Activated naive CD8-positive, alpha-beta T cell treated with anti-CD3 and anti-CD28 coated beads, Interleukin-2, amount 50 U/mL, for 24 hours (primary cell): ENCODE results near the gene LRP1.

Source experiments
- ATAC-seq: fragments of 150-1000 bp; cut with Tn5 transposase; one replicate; pipeline ENCODE4 v1.10.0; 2021
- DNase-seq: peaks from one replicate; pipeline ENCODE4 v3.0.0; 2021
- H3K27ac Mint-ChIP-seq: one replicate; pipeline ENCODE4 v1.8.0; 2021; ENCODE audit warnings: mild to moderate bottlenecking, mixed read lengths
- H3K27me3 Mint-ChIP-seq: one replicate; pipeline ENCODE4 v1.8.0; 2021; ENCODE audit warnings: mixed read lengths
- H3K36me3 Mint-ChIP-seq: one replicate; pipeline ENCODE4 v1.8.0; 2021; ENCODE audit warnings: low read depth, mixed read lengths
- H3K4me1 Mint-ChIP-seq: one replicate; pipeline ENCODE4 v1.8.0; 2021; ENCODE audit warnings: mixed read lengths
- H3K4me3 Mint-ChIP-seq: one replicate; pipeline ENCODE4 v1.8.0; 2021; ENCODE audit warnings: mild to moderate bottlenecking, moderate library complexity, mixed read lengths
- H3K9me3 Mint-ChIP-seq: one replicate; pipeline ENCODE4 v1.8.0; 2021; ENCODE audit warnings: mixed read lengths

The LRP1 gene

DNA sequence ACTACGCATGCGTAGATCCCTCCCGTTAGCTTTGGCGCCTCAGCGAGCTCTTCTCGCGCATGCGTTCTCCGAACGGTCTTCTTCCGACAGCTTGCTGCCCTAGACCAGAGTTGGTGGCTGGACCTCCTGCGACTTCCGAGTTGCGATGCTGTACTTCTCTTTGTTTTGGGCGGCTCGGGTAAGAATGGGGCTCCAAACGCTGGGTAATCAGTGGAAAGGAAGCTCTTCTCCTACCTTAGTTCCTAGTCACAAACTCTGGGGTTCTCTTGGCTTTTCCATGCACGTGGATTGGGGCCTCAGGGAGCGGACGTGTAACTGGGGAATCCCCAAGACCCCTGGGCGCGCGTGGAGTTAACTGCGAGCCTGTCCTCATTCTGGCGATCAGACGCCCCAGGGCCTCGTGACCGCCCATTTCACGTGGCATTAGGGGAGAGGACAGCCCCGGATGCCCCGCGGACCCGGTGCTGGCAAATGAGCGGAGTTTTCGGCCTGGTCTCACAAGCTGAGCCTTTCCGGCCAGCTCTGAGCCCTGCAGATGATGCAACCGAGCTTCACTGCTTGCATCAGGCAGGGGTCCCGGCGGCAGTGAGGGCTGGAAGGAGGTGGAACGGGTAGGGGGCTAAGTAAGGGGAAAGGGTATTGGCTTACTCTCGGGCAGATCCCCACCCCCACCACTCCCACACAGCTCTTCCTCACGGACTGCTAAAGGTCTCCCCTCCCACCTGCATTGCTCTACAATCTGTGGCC is 101.5 kb downstream of the LRP1 start, which contains the start of gene SHMT2:
Gene SHMT2 (plus strand): TSS at position 78 of the 747 bp plus-strand sequence. CDS start 68 bp downstream, at position 146.
- ATAC-seq = peak; percentile 51
- Mint-ChIP-seq H3K36me3 (peaks cover 49% of the 10 kb centered on the region), H3K4me1 (peaks cover 76% of the 10 kb centered on the region)

DNA sequence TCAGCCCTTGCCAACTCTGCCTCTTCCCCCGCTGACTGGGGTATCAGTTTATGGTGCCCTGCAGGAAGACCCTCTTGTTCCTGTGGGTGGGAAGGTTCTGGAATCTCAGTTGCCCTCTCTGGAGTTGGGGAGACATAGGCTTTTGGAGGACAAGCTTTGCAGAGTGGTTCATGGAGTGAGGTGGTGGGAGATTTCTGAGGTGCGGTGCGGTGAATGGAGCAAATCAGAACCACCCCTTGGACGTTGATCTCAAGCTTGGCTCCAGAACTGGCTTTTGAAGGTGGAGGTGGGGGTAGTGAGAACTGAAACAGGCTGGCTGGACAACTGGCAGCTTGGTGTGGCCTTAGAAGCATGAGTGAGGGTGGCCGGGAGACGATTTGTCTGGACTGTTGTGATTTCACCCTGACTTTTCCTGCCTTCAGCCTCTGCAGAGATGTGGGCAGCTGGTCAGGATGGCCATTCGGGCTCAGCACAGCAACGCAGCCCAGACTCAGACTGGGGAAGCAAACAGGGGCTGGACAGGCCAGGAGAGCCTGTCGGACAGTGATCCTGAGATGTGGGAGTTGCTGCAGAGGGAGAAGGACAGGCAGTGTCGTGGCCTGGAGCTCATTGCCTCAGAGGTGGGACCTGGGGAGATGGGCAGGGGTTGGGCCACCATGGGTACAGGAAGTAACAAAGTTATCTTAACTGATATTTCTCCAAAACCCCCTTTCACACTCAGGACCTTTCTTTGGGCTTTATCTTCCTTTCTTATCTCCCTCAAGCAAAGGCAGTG is 102.3 kb downstream of the LRP1 start:
- peaks cover 74% of the 10 kb centered on the region for H3K4me1 Mint-ChIP-seq
- H3K27ac Mint-ChIP-seq = peak overlapping the region; percentile 98
- H3K9me3 Mint-ChIP-seq = no peaks in the 10 kb centered on the region
- DNase-seq = no peak
- no peak for ATAC-seq
- H3K27me3 Mint-ChIP-seq = peaks cover 19% of the 10 kb centered on the region
- peak overlapping the region; percentile 96 for H3K4me3 Mint-ChIP-seq
- H3K36me3 Mint-ChIP-seq = peaks cover 49% of the 10 kb centered on the region

More for the DNA sequence above, 101.5 kb downstream of the LRP1 start, which contains the start of gene SHMT2:
- Mint-ChIP-seq H3K9me3 (no peaks in the 10 kb centered on the region), H3K4me3 (peak within 1 kb of the TSS; percentile 96), H3K27ac (peak within 1 kb of the TSS; percentile 98), H3K27me3 (peaks cover 24% of the 10 kb centered on the region)
- DNase-seq = peak; percentile 95

DNA sequence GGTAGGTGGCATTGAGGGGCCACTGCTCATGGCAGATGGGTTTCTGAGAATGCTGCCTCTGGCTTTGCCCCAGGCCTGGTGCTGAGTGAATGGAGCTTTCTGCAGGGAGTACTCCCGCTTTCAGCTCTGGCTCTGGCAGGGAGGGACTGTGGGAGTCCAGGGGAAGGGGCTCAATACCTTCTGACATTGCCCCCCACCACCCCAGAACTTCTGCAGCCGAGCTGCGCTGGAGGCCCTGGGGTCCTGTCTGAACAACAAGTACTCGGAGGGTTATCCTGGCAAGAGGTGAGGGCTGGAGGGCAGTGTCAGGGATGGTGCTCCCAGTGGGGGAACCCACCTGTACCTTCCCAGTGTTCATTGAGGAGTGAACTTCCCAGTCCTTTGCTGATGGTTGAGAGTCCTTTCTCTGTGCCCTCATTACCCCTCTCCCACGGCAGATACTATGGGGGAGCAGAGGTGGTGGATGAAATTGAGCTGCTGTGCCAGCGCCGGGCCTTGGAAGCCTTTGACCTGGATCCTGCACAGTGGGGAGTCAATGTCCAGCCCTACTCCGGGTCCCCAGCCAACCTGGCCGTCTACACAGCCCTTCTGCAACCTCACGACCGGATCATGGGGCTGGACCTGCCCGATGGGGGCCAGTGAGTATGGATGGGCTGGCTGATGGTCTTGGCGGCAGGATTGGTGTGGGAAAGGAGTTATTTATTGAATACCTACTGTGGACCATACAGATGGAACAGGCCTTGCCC is 103.2 kb downstream of the LRP1 start:
- Mint-ChIP-seq H3K36me3 (peaks cover 49% of the 10 kb centered on the region), H3K4me1 (peaks cover 72% of the 10 kb centered on the region), H3K9me3 (no peaks in the 10 kb centered on the region)

DNA sequence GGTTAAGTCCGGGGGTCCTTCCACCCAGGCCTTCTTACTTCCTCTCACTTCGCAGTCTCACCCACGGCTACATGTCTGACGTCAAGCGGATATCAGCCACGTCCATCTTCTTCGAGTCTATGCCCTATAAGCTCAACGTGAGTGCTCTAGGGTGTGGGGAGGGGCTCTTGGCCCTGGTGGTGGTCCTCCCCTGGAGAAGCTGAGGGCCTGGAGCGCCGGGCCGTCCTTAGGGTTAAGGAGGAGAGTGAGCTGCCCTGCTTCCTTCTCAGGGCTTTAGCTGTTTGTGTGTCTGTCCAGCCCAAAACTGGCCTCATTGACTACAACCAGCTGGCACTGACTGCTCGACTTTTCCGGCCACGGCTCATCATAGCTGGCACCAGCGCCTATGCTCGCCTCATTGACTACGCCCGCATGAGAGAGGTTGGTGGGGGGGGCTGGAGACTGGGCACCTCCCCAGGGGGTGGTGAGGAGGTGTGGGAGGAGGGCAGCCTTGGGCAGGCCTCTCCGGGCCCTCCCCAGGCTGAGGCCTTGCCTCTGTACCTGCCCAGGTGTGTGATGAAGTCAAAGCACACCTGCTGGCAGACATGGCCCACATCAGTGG is 104.0 kb downstream of the LRP1 start:
- ATAC-seq (no peak), DNase-seq (no peak)
- Mint-ChIP-seq H3K4me3 (peak overlapping the region; percentile 96), H3K9me3 (no peaks in the 10 kb centered on the region), H3K36me3 (peaks cover 49% of the 10 kb centered on the region), H3K27ac (no peak overlapping the region), H3K4me1 (peaks cover 72% of the 10 kb centered on the region), H3K27me3 (peaks cover 11% of the 10 kb centered on the region)

More for the DNA sequence above, 103.2 kb downstream of the LRP1 start:
- no peak for ATAC-seq
- H3K27me3 Mint-ChIP-seq = peaks cover 10% of the 10 kb centered on the region
- H3K27ac Mint-ChIP-seq = peak overlapping the region; percentile 98
- no peak for DNase-seq
- H3K4me3 Mint-ChIP-seq = peak overlapping the region; percentile 96

DNA sequence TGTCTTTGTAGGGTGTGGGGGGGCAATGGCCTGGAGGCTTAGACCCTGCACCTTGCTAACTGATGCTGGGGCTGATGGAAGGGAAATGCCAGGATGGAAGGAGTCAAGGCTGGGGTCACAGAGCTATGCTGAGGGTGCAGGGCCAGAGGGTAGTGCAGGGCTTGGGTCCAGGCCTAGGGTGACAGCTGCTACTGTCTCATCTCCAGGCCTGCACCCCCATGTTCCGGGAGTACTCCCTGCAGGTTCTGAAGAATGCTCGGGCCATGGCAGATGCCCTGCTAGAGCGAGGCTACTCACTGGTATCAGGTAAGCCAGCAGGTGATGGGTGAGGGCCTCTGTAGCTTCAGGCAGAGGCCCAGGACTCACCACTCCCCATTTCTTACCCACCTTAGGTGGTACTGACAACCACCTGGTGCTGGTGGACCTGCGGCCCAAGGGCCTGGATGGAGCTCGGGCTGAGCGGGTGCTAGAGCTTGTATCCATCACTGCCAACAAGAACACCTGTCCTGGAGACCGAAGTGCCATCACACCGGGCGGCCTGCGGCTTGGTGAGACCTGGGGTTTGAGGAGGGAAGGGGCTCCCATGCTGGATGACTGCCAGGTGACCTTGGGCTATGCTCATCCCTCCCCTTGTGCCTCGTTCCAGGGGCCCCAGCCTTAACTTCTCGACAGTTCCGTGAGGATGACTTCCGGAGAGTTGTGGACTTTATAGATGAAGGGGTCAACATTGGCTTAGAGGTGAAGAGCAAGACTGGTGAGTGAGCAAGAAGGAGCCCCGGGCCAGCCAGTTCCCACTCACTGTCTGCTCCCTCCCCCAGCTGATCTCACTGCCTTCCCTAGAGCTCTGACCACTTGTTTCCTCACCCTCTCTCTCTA is 105.3 kb downstream of the LRP1 start:
- peaks cover 49% of the 10 kb centered on the region for H3K36me3 Mint-ChIP-seq
- no peak overlapping the region for H3K4me3 Mint-ChIP-seq
- ATAC-seq (no peak), DNase-seq (no peak)
- peak overlapping the region; percentile 56 for H3K27ac Mint-ChIP-seq
- H3K9me3 Mint-ChIP-seq = no peaks in the 10 kb centered on the region
- H3K4me1 Mint-ChIP-seq = peaks cover 72% of the 10 kb centered on the region
- peaks cover 17% of the 10 kb centered on the region for H3K27me3 Mint-ChIP-seq

DNA sequence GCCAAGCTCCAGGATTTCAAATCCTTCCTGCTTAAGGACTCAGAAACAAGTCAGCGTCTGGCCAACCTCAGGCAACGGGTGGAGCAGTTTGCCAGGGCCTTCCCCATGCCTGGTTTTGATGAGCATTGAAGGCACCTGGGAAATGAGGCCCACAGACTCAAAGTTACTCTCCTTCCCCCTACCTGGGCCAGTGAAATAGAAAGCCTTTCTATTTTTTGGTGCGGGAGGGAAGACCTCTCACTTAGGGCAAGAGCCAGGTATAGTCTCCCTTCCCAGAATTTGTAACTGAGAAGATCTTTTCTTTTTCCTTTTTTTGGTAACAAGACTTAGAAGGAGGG is 105.9 kb downstream of the LRP1 start:
- Mint-ChIP-seq H3K4me3 (no peak overlapping the region), H3K9me3 (no peaks in the 10 kb centered on the region), H3K27ac (peak overlapping the region; percentile 56), H3K4me1 (peaks cover 70% of the 10 kb centered on the region), H3K27me3 (peaks cover 21% of the 10 kb centered on the region), H3K36me3 (peaks cover 49% of the 10 kb centered on the region)
- no peak for ATAC-seq
- no peak for DNase-seq

DNA sequence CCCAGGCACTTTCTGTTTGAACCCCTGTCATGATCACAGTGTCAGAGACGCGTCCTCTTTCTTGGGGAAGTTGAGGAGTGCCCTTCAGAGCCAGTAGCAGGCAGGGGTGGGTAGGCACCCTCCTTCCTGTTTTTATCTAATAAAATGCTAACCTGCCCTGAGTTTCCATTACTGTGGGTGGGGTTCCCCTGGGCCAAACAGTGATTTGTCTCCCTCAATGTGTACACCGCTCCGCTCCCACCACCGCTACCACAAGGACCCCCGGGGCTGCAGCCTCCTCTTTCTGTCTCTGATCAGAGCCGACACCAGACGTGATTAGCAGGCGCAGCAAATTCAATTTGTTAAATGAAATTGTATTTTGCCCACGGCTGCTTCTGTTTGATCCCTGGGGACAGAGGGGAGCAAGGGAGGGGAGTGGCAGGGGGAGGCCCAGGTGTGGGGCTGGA is 106.3 kb downstream of the LRP1 start:
- peak overlapping the region; percentile 56 for H3K27ac Mint-ChIP-seq
- H3K4me1 Mint-ChIP-seq = peaks cover 68% of the 10 kb centered on the region
- no peak overlapping the region for H3K4me3 Mint-ChIP-seq
- peaks cover 22% of the 10 kb centered on the region for H3K27me3 Mint-ChIP-seq
- peaks cover 48% of the 10 kb centered on the region for H3K36me3 Mint-ChIP-seq
- DNase-seq (no peak), ATAC-seq (no peak)
- H3K9me3 Mint-ChIP-seq = no peaks in the 10 kb centered on the region

DNA sequence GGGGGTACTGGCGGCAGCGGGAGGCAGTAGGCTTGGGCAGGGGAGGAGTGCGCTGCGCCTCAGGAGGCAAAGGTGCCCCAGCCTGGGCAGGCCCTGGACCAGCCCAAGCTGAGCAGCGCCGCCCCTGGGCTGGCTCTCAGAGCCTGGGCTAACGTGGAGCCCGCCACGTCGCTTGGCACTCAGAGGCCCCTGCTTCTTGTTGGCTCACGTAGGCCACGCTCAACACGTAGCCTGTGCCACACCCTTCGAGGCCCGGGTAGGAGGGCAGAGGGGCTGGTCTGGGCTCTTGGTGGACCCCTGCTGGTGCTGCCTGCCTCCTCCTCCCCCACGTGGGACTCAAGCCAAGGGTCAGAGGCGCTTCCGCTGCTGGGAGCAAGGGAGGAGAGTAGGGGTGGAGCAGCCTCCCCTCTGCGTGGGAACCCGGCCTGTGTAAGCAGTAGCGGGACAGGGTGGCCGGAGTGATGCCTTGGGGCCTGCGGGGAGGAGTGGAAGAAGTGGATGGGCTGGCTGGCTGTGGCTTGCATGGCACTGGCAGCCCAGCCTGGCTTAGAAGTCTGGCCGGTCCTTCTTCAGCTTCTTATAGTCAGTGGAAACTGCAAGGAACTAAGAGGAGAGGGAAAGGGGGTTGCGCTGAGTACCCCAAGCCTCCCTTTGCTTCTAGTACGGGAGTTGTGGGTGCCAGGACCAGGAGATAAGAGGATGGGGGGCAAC is 106.9 kb downstream of the LRP1 start:
- Mint-ChIP-seq H3K4me3 (no peak overlapping the region), H3K36me3 (peaks cover 44% of the 10 kb centered on the region), H3K9me3 (no peaks in the 10 kb centered on the region), H3K27ac (peak overlapping the region; percentile 27), H3K27me3 (peaks cover 23% of the 10 kb centered on the region), H3K4me1 (peaks cover 68% of the 10 kb centered on the region)
- DNase-seq (no peak), ATAC-seq (no peak)

DNA sequence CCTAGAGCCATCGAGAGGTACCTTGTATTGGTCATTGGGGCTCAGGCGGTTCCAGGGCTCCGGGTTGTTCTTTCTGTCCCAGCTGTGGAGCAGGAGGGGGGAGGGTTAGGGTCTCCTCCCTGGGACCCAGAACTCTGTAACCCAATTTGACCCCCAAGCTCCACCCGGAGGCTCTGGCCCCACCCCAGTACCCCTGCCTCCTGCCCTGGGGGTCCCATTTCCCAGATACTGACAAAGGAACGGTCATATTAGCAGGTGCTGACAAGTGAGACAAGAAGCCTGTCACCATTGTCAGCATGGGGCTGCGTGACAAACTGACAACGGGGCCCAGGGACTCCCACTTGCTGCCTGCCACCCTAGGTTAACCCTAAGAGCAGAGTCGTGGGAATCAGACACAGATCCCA is 107.4 kb downstream of the LRP1 start:
- DNase-seq (no peak), ATAC-seq (peak; percentile 4)
- peaks cover 67% of the 10 kb centered on the region for H3K4me1 Mint-ChIP-seq
- H3K27me3 Mint-ChIP-seq = peaks cover 29% of the 10 kb centered on the region
- peak overlapping the region; percentile 27 for H3K27ac Mint-ChIP-seq
- H3K36me3 Mint-ChIP-seq = peaks cover 38% of the 10 kb centered on the region
- no peak overlapping the region for H3K4me3 Mint-ChIP-seq
- no peaks in the 10 kb centered on the region for H3K9me3 Mint-ChIP-seq

DNA sequence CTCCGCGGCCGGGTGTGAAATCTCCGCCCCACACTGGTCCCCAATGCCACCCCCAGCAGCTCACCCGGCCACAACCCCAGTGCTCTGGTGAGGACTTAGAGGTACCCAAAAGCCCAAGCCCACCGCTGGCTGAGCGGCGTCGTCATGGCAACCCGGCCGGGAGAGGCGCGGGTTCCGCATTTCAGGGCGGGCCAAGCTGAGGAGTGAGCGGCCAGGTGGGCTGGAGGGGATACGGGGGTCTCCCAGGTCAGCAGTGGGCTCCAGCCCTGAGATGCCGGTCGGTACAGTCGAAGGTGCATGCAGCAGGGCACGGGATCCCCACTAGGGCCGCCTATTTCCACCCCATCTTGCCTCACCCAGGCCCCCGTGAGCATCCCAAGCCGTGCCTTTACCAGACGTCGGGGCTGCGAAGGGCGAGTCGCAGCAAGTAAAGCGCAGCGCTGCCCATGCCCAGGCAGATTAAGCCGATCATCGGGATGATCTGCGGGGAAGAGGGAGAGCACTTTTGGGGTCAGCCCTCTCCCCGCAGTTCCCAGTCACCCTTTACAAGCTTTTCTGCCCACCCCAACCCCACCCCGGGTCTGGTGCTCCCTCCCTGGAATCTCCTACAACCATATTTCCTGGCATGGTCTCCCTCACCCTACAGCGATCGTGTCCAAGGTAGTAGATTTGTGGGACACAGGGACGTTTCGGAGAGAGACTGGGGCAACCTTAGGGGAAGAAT is 108.1 kb downstream of the LRP1 start:
- peak; percentile 0 for ATAC-seq
- peaks cover 32% of the 10 kb centered on the region for H3K36me3 Mint-ChIP-seq
- no peak overlapping the region for H3K27ac Mint-ChIP-seq
- no peak overlapping the region for H3K4me3 Mint-ChIP-seq
- peak; percentile 40 for DNase-seq
- peaks cover 35% of the 10 kb centered on the region for H3K27me3 Mint-ChIP-seq
- H3K4me1 Mint-ChIP-seq = peaks cover 67% of the 10 kb centered on the region
- no peaks in the 10 kb centered on the region for H3K9me3 Mint-ChIP-seq

DNA sequence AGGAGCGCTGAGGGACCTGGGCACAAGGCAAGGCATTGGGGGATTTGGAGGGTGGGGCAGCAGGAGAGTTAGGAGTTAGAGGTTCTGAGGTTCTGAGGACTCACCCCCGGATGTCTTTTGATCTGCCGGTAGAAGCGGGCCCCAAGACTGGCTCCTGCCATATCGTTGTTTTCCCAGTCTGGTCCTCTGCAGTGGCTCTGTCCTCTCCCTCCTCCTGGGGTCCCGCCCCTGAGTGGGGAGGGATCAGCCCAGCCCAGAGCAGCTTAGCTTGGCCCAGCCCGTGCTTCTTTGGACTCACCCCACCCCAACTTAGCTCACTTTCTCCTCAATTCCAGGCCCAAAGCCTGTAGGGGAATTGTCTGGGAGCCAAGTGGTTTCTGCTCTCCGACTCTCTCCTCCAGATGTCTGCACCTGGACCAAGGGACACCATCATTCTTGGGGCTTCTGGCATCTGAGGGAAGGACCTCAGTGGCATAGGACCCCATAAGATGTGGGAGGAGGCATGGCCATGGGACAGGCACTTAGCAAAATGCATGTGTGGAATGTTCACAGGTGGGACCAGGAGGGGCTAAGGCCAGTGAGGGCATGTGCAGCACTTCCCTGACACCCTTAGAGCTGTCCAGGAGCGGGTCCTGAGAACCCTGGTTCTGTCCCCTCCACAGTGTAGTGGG is 108.8 kb downstream of the LRP1 start:
- no peak overlapping the region for H3K27ac Mint-ChIP-seq

DNA sequence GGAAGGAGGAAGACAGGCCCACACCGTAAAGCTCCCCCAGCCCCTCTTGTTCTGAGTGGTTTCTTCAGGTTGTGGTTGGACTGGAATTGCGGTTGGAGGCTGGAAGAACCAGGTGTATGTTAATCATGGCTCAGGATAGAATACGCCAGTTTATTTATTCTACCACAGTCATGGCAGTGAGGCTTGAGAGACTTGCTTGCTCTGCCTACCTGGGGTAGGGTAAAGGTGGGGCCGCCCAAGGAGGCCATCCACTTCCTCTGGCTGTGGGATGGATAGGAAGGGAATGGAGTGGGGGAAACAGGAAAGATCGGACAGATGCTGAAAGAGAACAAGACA is 109.3 kb downstream of the LRP1 start:
- no peak overlapping the region for H3K27ac Mint-ChIP-seq
- peak overlapping the region; percentile 41 for H3K4me3 Mint-ChIP-seq
- DNase-seq (no peak), ATAC-seq (no peak)
- H3K27me3 Mint-ChIP-seq = peaks cover 46% of the 10 kb centered on the region
- H3K36me3 Mint-ChIP-seq = peaks cover 22% of the 10 kb centered on the region
- peaks cover 68% of the 10 kb centered on the region for H3K4me1 Mint-ChIP-seq
- no peaks in the 10 kb centered on the region for H3K9me3 Mint-ChIP-seq

More for the DNA sequence above, 108.8 kb downstream of the LRP1 start:
- Mint-ChIP-seq H3K27me3 (peaks cover 42% of the 10 kb centered on the region), H3K4me1 (peaks cover 67% of the 10 kb centered on the region), H3K4me3 (peak overlapping the region; percentile 41), H3K36me3 (peaks cover 26% of the 10 kb centered on the region), H3K9me3 (no peaks in the 10 kb centered on the region)
- ATAC-seq = no peak
- no peak for DNase-seq
